GM19372 (cell line): ENCODE data around the gene IFNLR1.
"Not testable (repeated sequence)": the region's sequence is repeated elsewhere in the genome, so short reads cannot be mapped to it uniquely, and the experiment has no call there.

ENCODE experiments used
- ATAC-seq: cut with Tn5 transposase; IDR thresholded peaks from one replicate; pipeline ENCODE4 v1.9.1; 2021; ENCODE audit warnings: mild to moderate bottlenecking, low read depth, moderate library complexity; ENCODE audit not compliant: unreplicated experiment

Gene IFNLR1

DNA sequence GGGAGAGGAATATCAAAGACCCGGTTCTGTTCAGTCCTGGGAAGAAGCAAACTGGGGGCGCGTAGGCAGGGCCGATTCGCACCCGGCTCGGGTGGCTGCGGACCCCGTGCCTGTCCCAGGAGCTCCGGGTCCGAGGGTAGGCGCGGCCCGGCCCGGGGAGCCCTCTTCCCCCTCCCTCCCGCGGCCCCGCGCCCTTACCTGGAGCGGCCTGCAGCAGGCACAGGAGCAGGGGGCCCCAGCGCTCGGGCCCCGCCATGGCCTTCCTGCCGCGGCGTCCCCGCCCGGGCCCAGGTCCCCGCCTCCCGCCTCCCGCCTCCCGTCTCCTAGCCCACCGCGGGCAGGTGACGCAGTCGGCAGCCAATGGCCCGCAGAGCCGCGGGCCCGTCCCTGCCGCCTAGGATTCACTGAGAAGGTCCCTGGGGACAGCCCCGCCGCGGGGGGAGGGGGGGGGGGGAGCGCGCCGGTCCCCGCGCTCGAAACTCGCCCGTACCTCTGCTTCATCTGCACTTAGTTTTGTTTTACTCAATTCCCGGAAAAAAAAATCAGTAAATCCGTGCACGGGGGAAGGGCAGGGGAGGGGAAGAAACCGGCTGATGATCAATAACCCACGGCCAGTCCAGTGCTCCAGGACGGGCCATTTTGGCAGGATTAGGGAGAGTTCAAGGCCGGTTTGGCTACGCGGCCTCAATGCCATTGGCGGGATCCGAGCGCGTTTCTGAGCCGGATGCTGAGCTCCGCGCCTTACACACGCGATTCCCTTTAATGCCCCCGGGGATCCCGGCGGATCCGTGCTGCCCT lies at the start of gene IFNLR1:
IFNLR1 (minus strand) TSS at position 297 of the 798 bp plus-strand sequence; CDS start at position 256, 41 bp downstream.
- no peak for ATAC-seq

DNA sequence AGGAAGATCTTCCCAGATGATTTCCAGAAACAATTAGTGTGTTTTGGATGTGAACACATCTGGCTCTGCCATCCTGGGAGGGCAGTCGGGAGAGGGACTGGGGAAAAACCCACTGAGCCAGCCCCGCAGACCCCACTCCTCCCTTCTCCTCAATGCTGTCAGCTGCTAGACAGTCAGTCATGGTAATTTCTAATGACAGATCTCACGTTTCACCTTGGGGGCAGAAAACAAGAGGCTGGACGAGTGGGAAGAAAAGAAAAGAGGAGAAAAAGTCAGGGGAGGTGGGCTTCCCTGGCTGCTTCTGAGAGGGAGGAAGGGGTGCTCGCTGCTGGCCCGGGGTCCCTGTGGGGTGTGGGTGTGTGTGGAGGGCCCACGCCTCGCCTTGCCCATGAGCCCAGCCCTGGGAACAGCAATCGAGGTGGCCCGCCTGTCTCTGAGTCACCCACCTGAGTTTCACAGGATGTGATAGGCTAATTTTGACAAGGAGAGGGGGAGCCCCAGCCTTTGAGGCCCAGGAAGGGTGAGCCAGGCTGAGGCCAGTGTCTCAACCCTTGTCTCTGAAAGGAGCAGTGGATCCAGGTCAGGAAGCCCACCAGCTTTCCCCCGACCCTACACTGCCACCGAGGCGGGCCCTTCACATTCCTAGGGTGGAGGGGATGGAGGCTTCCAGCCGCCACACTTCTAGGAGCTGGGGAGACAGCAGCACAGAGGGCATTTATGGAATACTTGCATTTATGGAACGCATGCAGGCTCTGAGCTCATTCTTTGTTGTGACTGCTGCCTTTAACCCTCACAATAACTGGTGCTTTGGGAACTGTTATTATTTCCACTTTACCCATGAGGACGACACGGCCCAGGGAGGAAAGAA lies 49.1 kb upstream of the IFNLR1 start:
- ATAC-seq = no peak

DNA sequence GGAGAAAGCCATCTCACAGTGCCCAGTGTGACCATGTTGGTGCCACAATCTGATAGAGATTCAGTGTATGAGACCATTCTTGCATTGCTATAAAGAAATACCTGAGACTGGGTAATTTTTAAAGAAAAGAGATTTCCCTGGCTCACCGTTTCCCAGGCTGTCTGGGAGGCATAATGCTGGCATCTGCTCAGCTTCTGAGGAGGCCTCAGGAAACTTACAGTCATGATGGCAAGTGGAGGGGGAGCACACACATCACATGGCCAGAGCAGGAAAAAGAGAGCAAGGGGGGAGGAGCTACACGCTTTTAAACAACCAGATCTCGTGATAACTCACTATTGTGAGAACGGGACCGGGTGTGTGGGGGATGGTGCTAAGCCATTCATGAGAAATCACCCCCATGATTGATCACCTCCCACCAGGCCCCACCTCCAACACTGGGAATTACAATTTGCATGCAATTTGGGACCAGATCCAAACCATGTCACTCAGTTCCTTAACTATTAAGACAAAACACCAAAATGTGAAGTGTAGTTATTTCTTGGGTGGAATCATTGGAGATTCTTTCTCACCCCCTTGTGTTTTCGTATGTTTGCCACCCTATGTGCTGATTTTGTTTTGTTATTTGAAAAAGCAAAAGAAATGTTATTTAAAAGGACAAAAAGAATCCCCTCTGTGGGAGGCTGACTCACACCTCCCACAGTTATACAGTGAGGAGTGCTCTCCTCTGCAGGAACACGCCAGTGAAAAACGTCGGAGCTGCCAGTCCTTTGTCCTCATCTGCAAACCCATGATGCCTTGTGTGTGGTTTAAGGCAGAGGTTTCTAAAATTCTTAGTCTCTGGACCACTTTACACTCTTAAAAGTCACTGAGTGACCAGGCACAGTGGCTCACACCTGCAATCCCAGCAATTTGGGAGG lies 46.9 kb upstream of the IFNLR1 start:
- ATAC-seq = no peak

DNA sequence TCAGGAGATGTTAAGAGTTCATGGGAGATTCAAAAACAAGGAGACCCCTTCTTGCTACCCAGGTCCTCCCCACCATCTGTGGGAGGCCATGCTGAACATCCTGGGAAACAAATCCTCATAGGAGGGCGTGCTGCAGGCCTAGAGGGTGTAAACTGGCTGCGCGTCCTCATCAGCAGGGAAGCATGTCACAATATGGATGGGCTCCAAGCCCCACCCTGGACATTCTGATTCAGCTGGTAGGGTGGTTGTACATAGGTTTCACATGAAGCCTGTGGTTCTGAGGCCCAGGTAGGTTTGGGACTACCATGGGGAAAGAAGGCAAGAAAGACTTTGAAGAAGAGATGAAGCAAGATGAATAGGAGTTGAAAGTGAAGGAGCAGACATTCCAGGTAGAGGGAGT lies 44.6 kb upstream of the IFNLR1 start:
- ATAC-seq = no peak

DNA sequence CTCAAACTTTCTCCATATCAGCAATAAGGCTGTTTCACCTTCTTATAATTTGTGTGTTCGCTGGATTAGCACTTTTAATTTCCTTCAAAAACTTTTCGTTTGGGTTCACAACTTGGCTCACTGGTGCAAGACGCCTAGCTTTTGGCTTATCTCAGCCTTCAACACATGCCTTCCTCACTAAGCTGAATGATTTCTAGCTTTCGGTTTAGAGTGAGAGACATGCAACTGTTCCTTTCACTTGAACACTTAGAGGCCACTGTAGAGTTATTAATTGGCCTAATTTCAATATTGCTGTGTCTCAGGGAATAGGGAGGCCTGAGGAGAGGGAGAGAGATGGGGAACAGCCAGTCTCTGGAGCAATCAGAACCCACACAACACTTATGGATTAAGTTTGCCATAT lies 41.2 kb upstream of the IFNLR1 start:
- ATAC-seq = no peak

DNA sequence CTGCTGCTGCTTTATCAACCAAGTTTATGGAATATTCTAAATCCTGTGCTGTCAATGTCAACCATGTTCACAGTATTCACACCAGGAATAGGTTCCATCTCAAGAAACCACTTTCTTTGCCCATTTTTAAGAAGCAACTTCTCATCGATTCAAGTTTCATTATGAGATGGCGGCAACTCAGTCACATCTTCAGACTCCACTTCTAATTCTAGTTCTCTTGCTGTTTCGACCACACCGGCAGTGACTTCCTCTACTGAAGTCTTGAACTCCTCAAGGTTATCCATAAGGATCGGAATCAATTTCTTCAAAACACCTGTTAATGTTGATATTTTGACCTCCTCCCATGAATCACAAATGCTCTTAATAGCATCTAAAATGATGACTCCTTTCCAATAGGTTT lies 39.7 kb upstream of the IFNLR1 start:
- ATAC-seq = no peak

DNA sequence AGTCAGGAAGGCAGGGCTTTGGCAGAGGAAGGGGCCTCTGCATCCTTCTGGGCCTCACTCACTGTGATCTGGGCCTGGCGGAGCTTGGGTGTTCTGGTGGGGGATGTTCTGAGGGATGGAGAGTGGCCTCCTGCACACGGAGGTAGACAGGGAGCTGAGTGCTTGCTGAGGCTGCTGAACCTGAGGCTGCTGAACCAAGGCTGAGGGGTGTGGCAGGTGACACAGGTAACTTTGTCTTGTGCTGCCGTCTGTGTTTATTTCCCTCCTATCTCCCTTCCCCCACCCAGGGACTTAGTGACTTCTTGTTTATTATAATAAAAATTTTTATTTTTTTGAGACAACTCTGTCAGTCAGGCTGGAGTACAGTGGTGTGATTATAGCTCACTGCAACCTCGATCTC lies 37.7 kb upstream of the IFNLR1 start:
- ATAC-seq = no peak

DNA sequence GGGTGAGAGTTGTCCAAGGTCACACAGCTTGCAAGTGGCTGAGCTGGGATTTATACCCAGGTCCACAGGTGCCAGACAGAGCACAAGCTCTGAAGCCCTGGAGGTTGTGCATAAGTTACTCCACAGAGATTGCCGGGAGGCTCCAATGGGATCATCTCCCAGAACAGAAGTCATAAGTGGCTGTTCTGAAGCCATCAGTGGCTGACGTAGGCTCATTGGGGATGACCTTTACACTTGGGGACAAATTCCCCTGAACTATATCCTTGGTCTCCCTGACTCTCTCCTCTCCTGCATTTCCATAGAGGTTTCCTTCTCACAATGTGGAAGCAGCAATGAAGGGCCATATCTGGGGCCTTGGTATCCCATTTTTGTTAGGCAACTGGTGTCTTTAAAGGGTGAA lies 37.0 kb upstream of the IFNLR1 start:
- ATAC-seq = no peak

DNA sequence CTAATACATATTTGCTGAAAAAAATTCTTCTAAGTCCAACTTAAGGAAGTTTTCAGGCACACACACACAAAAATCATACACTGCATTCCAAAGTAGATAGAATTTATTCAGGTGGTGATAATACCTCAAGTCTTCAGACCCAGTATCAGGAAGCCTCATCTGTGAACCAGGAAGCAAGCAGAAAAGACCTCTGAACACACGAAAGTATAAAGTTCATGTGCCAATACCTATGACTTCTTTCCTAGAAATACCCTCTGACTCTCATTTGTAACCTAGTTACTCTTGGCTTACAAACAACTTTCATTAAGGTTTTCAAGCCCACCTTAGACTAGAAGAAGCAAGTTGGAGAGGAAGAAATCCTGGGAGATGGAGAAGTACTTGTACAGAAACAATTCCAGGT lies 35.7 kb upstream of the IFNLR1 start:
- ATAC-seq = no peak

DNA sequence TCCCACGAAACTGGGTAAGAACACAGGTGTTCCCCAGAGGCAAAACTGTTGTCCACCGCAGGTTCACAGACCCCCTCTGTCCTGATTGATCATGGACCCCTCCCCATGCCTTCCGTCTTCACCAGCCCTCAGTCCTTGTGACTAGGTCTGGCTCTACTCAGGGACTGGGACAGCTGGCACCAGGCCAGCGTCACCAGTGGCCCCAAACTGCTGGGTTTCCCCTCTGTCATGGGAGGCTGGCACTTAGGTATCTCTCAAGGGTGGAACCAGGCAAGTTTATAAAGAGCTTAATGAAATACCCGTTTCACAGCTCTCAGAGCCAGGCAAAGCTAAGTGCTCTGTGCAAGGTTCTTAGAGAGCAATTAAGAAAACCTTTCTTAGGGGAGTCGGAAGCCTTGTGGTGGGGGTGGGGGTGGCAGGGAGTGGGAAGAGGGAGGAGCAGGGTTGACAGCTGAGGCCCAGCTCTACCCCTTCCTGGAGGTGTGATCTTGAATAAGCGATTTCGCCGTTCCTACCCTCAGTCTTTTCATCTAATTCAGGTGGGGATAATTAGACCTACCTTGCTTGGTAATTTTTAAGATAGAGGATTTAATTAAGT lies 35.0 kb upstream of the IFNLR1 start:
- ATAC-seq = no peak

DNA sequence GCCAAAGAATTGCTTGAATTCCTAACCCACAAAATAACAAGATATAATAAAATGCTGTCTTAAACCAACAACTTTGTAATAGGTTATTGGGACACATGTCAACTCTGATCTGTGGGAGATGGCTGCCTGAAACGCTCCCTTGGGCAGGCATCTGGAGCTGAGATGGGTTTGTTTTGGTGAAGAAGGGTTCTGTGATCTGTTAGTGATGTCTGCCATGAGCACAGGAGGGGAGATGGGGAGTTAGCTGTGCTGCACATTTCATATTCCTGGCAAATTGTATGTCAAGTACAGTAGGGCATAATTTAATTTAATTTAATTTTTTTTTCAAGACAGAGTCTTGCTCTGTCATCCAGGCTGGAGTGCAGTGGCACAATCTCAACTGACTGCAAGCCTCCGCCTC lies 34.2 kb upstream of the IFNLR1 start:
- no peak for ATAC-seq

DNA sequence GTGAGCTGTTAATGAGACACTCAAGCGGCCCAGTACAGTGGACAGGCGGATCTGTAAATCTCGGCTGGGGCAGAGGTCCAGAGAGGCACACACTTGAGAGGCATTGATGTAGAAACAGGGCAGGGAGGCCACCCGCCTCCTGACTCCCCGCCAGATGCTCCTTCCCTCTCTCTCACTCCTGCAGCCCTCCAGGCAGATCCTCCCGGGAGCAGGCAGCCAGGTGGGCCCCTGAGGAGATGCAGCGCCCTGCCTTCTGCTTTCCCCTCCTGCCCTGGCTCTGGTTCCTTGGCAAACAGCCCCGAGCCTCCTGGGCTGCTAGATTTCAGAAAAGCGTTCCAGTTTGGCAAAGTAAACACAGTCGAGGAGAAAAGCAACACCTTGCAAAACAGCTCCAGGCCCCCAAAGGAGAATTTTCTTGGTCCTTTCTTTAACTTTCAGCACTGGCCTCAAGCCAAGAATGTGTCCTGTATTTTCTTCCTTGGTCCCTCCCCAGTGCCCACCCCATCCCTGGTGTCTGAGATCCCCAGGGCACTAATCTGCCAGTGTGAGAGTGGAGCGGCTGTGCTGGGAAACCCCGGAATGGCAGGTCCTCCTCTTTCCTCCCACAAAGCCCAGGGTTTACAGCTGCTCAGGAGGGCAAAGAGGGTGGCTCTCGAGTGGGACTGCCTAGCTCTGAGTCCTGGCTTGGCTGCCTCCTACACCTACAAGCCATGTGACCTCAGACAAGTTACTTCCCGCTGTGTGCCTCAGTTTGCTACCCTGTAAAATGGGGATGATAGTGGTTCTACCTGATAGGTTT lies 29.4 kb upstream of the IFNLR1 start:
- ATAC-seq = no peak

DNA sequence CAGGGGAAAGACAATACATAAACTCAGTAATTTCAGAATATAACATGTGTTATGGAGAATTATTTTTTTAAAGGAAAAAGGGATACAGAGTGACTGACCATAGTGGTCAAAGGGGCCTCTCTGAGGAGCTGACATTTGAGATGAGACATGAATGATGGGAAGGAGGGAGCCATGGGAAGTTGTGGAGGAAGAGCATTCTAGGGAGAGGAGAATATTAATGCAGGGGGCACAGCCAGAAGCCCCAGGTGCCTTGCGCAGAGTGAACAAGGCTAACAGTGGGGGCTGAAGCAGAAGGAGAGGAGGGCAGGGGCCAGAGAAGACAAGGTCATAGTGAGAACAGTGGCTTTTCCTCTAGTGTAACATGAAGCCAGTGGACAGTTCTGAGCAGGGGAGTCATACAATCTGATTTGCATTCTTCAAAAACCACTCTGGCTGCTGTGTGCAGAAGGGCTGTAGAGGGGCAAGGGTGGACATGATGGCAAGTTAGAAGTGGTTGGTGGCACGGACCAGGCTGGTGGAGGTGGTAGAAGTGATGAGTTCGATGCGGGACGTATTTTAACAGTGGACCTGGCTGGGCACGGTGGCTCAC lies 28.2 kb upstream of the IFNLR1 start:
- ATAC-seq = no peak

DNA sequence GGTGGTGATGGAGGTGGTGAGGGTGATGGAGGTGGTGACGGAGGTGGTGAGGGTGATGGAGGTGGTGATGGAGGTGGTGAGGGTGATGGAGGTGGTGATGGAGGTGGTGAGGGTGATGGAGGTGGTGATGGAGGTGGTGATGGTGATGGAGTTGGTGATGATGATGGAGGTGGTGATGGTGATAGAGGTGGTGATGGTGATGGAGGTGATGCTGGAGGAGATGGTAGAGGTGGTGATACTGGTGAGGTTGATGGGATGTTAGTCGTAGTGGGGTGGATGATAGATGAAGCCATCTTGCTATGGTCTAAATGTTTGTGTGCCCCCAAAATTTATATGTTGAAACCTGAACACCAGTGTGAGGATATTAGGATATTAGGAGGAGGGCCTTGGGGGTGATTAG lies 25.3 kb upstream of the IFNLR1 start:
- no peak for ATAC-seq

DNA sequence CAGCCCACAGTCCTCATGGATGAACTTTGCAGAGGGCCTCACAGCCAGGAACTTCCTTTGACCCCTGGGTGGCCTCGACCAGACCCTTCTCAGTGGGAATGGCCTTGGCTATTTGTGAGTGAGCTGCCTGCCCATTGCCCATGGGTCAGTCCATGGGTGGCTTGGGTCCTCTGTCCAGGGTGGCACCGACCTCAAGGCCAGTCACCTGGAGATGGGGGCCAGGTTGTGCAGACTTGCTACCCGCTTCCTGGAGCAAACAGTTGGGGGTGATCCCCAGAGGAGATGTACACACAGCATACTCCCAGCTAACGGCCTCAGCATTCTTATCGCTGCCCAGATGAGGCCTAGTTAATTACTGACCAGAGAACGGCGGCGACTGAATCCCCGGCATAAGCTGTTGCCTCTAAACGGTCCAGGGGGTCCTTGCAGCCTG lies 23.1 kb upstream of the IFNLR1 start:
- ATAC-seq = no peak

DNA sequence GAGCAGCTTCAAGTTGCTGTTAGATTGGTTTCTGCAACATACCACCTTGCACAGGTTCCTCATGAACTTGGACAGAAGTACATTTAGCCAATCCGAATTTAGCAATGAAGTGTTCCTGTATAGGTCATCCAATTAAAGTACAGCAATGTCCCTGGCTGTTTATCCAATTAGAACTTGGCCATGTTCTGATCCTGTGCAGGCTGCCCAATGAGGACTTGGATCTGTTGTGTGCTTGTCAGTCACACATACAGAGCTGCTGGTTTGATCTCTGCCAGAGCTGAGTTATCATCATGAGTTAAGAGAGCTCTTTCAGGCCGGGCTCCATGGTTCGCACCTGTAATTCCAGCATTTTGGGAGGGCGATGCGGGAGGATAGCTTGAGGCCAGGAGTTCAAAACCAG lies 22.0 kb upstream of the IFNLR1 start:
- no peak for ATAC-seq

DNA sequence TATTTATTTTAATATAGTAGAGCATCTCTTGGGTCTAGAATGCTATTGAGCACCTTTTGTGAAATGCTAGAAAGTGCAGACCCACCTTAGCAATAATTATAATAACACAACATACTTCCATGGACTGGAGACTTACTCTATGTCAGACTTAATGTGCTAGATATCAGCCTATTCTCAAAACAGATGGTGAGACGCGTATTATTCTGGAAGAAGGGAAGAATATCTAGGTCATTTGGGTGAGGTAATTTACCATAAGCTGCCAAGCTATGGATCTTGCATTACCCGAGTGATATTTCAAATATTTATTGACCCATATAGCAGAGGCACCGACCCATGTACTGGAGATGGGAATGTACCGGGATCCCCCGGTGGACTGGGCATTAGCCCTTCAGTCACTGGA lies 20.6 kb upstream of the IFNLR1 start:
- no peak for ATAC-seq

DNA sequence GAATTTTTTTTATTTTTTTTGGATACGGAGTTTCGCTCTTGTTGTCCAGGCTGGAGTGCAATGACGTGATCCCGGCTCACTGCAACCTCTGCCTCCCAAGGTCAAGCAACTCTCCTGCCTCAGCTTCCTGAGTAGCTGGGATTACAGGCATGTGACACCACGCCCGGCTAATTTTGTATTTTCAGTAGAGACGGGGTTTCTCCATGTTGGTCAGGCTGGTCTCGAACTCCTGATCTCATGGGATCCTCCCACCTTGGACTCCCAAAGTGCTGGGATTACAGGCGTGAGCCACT lies 20.3 kb upstream of the IFNLR1 start:
- ATAC-seq = not testable (repeated sequence)
